ENCODE data around the gene RALGAPB. TPM values are rescaled to one million over a fixed set of nuclear protein-coding genes. Genes with fewer than 3 reads are reported as not detected.

The RALGAPB gene
- total RNA-seq = 10 to 100 TPM; 28.1 to 42.2 (median 34.7) TPM

DNA sequence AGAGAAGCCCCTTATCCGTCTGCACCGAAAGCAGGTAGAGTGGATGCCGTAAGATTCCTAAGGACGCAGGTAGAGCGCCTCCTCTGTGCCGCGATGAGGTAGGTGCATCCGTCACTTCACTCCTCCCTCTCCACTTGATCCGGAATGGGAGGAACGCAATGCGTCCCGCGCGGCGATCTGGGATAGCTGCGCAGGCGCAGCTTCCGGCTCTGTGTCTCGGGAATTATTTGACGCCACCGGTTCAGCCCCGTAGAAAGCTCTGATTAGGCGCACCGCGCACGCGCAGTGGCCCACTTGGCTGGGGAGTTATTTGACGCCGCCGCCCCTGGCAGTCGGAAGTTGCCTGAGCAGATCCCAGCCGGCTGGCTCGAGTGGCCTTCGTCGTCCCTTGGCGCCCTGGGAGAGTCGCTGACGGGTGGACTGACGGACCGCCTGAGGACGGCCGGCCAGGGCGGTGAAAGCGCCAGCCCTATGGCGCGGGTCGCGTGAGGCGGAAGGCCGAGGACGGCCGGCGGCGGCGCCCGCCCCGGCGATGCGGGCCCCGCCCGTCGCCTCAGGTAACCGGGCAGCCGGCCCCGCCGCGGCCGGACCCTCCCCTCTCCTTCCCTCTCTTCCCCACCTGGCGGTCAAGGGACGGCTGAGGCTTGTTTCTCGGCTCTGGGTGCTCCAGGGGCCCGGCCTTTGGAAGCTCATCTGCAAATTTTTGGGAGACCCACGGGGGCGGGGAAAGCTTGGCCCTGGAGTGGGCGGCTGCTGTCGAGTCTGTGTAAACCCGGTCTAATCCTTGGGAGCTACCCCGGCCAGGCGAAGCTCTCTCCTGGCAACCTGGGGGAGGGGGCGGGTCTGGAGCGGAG lies at the start of gene RALGAPB:
Gene RALGAPB, plus strand, starts transcription at position 331 of the 854 bp plus-strand sequence. CDS start 15,590 bp downstream, outside the sequence.
- TF ChIP-seq, protein P1, sequence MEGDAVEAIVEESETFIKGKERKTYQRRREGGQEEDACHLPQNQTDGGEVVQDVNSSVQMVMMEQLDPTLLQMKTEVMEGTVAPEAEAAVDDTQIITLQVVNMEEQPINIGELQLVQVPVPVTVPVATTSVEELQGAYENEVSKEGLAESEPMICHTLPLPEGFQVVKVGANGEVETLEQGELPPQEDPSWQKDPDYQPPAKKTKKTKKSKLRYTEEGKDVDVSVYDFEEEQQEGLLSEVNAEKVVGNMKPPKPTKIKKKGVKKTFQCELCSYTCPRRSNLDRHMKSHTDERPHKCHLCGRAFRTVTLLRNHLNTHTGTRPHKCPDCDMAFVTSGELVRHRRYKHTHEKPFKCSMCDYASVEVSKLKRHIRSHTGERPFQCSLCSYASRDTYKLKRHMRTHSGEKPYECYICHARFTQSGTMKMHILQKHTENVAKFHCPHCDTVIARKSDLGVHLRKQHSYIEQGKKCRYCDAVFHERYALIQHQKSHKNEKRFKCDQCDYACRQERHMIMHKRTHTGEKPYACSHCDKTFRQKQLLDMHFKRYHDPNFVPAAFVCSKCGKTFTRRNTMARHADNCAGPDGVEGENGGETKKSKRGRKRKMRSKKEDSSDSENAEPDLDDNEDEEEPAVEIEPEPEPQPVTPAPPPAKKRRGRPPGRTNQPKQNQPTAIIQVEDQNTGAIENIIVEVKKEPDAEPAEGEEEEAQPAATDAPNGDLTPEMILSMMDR (IDR thresholded peaks at IDR 0.05; ENCODE audit: low read depth) = no peak

DNA sequence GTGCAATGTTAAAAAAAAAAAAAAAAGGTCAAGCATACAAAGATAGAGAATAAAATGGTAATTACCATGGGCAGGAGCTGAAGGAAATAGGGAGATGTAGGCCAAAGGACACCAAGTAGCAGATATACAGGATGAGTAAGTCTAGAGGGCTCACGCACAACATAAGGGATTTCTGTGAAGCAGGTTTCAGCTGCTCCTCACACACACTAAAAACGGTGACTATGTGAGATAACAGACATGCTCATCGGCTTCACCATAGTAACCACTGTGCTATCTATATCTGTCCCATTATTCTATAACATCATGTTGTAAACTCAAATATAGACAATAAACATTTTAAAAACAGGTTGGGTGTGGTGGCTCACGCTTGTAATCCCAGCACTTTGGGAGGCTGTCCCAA lies 49.1 kb upstream of the RALGAPB start:
- TF ChIP-seq, protein P1 (IDR thresholded peaks at IDR 0.05; ENCODE audit: low read depth) = no peak

DNA sequence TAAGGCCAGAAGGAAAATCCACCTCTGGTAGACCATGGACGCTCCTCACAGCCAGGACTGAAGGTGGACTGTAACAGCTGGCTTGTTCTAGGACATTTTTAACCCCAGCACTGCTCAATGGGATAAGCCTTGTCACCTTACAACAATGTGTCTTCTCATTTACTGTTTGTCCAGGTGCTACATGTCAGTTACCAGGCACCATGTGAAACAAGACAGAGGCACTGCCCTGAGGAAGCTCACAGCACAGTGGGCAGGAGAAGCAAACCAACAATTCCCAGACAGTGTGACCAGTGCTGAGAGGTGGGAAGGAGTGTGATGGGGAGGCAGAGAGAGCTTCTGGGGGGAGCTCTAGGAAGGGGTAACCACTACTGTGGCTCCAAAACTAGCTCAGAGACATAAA lies 48.2 kb upstream of the RALGAPB start:
- TF ChIP-seq, protein P1 (IDR thresholded peaks at IDR 0.05; ENCODE audit: low read depth) = no peak

DNA sequence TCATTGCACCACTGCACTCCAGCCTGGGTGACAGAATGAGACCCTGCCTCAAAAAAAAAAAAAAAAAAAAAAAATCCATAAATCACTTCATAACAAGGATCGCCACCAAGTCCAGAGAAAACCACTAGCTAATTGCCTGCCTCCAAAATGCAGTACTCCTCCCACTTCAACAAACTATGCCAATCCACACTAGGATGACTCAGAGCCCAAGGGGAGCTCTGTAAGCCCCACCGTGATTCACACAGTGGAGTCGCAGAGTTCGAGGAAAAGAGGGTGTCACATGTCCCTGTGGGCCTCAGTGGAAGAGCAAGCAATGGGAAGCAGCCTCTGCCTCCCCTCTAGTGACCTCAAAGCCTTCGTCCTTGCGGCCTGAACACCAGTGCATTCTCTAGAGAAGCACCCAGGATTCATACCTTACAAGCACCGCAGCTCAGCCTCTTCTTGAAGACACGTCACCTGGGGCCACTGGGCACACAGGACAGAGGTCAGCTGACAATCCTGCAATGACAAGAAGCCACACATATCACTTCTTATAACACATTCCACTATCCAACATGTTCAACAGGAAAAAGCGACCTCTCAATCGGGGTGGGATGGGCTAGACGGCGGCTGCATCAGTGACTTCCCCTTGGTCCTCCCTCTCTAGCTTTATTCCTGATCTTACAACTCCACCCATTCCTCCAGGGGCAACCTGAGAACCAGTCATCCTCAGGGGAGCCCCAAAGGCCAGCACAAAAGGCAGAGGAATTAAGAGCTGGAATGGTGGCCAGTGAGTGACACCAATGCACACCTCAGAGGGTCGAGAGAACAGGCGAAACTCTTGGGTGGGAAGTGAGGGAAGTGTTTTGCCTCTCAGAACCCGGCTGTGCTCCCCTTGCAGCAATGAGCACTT lies 46.4 kb upstream of the RALGAPB start:
- TF ChIP-seq, protein P1 (IDR thresholded peaks at IDR 0.05; ENCODE audit: low read depth) = no peak

DNA sequence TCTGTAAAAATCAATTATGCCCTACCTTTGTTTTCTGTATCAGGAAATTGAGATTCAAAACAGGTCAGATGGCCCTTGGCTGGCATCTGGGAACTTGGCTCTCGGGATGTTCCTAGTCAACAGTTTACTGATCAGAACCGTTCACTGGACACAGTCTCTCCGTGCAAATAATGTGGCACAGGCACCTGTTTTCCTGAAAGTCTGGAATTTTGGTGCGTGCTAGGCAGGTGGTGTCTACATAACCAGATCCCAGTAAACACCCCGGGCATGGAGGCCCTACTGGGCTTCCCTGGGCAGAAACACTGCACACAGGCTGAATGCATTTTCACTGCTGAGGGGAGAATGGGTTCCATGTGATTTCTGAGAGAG lies 45.0 kb upstream of the RALGAPB start:
- TF ChIP-seq, protein P1 (IDR thresholded peaks at IDR 0.05; ENCODE audit: low read depth) = no peak

DNA sequence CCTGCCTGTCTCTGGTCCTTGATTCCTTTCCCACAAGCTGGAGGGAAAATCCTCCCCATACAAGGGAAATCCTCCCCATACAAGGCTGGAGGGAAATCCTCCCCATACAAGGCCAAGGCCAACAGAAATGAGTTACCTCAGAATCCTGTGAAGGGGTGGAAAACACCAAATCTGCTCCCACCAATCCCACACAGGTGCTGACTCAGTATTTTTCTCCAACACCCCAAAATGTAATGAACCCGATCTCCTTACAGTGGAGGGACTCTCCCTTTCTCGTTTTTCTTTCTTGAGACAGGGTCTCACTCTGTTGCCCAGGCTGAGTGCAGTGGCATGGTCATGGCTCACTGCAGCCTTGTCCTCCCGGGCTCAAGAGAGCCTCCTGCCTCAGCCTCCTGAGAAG lies 43.8 kb upstream of the RALGAPB start:
- TF ChIP-seq, protein P1 (IDR thresholded peaks at IDR 0.05; ENCODE audit: low read depth) = no peak

DNA sequence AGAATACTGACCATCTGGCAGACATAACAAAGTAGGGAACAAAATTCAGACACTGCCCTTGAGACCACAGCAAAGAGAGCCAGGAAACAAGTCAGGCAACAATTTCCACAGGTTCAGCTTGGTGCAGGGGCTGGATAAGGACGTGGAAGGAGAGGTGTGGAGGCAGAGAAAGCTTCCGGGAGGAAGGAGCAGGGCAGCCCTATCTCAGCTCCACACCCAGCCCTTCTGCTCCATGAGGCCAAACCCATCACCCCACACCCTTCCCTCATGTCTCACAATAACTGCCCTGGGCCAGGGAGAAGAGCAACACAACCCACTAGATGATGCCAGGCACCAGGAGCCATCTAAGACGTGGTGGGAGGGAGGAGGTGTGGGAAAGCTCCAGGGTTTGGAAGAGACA lies 43.3 kb upstream of the RALGAPB start:
- TF ChIP-seq, protein P1 (IDR thresholded peaks at IDR 0.05; ENCODE audit: low read depth) = no peak

All from subcutaneous adipose tissue (tissue), 4 donors.